ENCODE data around the gene HOXA5. TPM values are rescaled to one million over a fixed set of nuclear protein-coding genes. Genes with fewer than 3 reads are reported as not detected.

The HOXA5 gene
- total RNA-seq, 6 experiments from 2014 or later: 0.18 to 1.5 (median 0.65) TPM

DNA sequence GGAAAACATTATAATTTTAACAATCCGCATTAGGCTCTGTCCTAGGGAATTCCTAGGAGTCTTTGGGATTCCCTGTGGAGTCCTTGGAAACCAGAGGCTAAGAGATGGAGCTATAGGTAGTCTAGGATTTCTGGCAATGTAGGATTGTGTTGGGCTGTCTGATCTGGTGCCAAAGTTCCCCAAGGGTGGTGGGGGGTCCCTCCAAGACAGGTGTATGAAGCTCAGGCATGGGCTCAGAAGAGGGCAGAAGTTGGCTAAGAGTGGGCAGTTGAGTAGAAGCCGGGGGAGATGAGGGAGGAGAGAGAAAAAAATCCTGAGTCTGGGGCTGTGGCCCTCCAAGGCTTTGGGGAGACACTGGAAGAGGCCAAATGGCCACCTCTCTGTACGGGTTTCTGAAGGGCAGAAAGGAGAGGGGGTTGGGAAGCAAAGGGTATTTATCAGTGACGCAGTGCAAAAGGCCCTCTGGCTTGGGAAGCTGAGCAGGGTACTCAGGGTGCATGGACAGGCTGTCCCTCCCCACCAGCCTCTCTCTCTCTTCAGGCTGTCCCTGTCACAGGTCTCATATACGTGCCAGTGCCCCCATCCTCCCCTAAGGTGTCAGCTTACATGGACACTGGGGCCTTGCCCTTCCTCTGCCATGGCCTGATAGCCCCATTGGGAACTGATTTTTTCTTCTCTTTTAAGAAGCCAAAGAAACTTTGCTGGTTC lies 3.2 kb upstream of the HOXA5 start:
- TF ChIP-seq, protein P1, sequence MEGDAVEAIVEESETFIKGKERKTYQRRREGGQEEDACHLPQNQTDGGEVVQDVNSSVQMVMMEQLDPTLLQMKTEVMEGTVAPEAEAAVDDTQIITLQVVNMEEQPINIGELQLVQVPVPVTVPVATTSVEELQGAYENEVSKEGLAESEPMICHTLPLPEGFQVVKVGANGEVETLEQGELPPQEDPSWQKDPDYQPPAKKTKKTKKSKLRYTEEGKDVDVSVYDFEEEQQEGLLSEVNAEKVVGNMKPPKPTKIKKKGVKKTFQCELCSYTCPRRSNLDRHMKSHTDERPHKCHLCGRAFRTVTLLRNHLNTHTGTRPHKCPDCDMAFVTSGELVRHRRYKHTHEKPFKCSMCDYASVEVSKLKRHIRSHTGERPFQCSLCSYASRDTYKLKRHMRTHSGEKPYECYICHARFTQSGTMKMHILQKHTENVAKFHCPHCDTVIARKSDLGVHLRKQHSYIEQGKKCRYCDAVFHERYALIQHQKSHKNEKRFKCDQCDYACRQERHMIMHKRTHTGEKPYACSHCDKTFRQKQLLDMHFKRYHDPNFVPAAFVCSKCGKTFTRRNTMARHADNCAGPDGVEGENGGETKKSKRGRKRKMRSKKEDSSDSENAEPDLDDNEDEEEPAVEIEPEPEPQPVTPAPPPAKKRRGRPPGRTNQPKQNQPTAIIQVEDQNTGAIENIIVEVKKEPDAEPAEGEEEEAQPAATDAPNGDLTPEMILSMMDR (IDR thresholded peaks at IDR 0.05): no peak
- TF ChIP-seq POLR2A (IDR thresholded peaks at IDR 0.05): no peak
- H3K4me1 ChIP-seq: peaks cover 0 to 5% (median 3%) of the 10 kb centered on the region in 4 donors
- 29% methylated on average over 4 of the region's 5 CpGs for WGBS (ENCODE audit: insufficient coverage, low coverage, low lambda C conversion rate, missing lambda C conversion rate)
- H3K4me3 ChIP-seq: no peak overlapping the region
- intact Hi-C loops (cut with DNase I): no loop called here
- no peaks in the 10 kb centered on the region for H3K36me3 ChIP-seq
- H3K9me3 ChIP-seq: no peaks in the 10 kb centered on the region
- ATAC-seq: no peak
- DNase-seq: peak in 1 of 3 donors; percentile 30
- no peak overlapping the region for H3K27ac ChIP-seq
- peaks cover 14 to 69% of the 10 kb centered on the region in 2 donors for H3K27me3 ChIP-seq

DNA sequence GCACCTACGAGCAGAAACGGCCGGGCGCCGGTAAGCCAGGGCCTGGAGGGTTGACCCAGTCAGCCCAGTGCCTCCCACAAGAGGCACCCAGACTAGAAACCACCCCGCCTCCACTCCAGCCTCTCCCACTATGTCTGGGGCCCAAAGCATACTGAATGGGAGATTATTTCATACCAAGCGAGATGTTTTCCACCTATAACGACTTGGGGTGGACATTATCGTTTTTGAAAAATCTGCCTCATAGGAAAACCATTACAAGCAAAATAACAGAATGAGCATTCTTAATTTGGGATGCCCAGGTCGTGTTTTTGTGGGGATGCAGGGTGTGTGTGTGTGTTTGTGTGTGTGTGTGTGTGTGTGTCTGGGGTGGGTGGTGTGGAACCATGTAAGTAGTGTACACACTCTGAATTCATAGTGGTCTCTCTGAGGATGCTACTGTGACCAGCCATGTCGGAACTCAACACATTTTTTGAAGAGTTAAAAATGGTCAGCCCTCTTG lies 2.5 kb upstream of the HOXA5 start:
- Histone ChIP-seq H3K27me3 (peaks cover 14 to 69% of the 10 kb centered on the region in 2 donors), H3K4me1 (peaks cover 0 to under 1% (median under 1%) of the 10 kb centered on the region in 4 donors), H3K9me3 (no peaks in the 10 kb centered on the region), H3K36me3 (no peaks in the 10 kb centered on the region), H3K4me3 (no peak overlapping the region), H3K27ac (no peak overlapping the region)
- intact Hi-C loops (cut with DNase I): no loop called here
- ATAC-seq (no peak), DNase-seq (no peak)
- 47% methylated on average over 4 of the region's 11 CpGs for WGBS (ENCODE audit: insufficient coverage, low coverage, low lambda C conversion rate, missing lambda C conversion rate)
- TF ChIP-seq POLR2A (IDR thresholded peaks at IDR 0.05): no peak
- TF ChIP-seq, protein P1 (IDR thresholded peaks at IDR 0.05): no peak

DNA sequence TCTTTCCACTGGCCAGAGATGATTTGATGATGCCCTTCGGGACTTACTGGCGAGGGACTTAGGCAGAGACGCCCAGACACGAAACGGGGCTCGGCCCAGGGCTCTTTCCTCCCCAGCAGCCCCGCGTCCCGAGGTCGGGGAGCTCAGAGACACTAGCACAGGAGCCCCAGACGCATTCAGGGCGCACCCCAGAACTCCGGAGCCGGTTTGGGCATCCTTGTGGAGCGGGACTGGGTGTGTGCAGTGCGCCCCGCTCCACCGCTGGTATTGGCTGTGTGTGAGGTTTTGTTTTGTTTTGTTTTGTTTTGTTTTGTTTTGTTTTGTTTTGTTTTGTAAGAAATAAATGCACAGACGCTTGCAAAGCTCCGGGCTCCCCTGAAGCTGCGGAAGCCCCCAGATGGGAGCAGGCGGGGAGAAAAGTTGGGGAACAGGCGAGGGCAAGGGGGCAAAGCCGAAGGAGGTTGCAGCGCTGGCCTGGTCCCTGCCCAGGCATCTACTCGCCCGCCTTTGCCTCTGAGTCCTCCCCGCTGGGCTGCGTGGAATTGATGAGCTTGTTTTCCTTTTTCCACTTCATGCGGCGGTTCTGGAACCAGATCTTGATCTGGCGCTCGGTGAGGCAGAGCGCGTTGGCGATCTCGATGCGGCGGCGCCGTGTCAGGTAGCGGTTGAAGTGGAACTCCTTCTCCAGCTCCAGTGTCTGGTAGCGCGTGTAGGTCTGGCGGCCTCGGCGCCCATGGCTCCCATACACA lies 1.9 kb upstream of the HOXA5 start:
- Histone ChIP-seq H3K36me3 (no peaks in the 10 kb centered on the region), H3K27ac (no peak overlapping the region), H3K4me3 (no peak overlapping the region), H3K27me3 (peaks cover 14 to 74% of the 10 kb centered on the region in 2 donors), H3K9me3 (no peaks in the 10 kb centered on the region), H3K4me1 (no peaks in the 10 kb centered on the region)
- no peak for TF ChIP-seq POLR2A (IDR thresholded peaks at IDR 0.05)
- TF ChIP-seq, protein P1 (IDR thresholded peaks at IDR 0.05): no peak
- DNase-seq (peak in 1 of 3 donors; percentile 45), ATAC-seq (no peak)
- intact Hi-C loops (cut with DNase I): no loop called here
- 25% methylated on average over 25 of the region's 47 CpGs for WGBS (ENCODE audit: insufficient coverage, low coverage, low lambda C conversion rate, missing lambda C conversion rate)

DNA sequence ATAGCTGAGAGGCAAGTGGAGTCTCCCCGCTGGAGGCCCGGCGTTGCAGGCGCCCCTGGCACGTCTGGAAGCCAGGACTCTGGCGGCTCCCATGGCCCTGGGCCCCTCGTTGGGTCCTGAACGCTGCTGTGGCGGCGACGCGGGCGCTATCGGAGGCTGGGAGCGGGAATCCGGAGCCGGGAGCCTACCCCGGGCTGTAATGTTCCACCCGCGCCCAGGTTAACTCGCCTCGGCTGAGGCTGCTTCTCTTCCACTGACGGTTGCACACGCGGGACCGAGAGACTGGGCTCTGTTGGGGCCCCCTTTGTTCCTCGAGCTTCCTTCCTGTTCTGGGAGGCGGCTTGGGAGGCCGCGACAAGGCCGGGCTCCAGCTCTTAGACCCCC lies 1.3 kb upstream of the HOXA5 start:
- Histone ChIP-seq H3K36me3 (no peaks in the 10 kb centered on the region), H3K4me3 (no peak overlapping the region), H3K4me1 (no peaks in the 10 kb centered on the region), H3K27me3 (peaks cover 11 to 75% of the 10 kb centered on the region in 2 donors), H3K9me3 (no peaks in the 10 kb centered on the region), H3K27ac (no peak overlapping the region)
- WGBS (ENCODE audit: insufficient coverage, low coverage, low lambda C conversion rate, missing lambda C conversion rate): 41% methylated on average over 3 of the region's 31 CpGs
- TF ChIP-seq, protein P1 (IDR thresholded peaks at IDR 0.05): no peak
- no peak for TF ChIP-seq POLR2A (IDR thresholded peaks at IDR 0.05)
- DNase-seq: peak in 1 of 3 donors; percentile 55
- intact Hi-C loops (cut with DNase I): no loop called here
- no peak for ATAC-seq
